ENCODE results near the gene SYMPK. TPM values are rescaled to one million over a fixed set of nuclear protein-coding genes. Genes with fewer than 3 reads are reported as not detected.
"Not testable (repeated sequence)": the region's sequence is repeated elsewhere in the genome, so short reads cannot be mapped to it uniquely, and the experiment has no call there.

SYMPK gene
- total RNA-seq, 2 experiments from 2014 or later: 84.4 to 118 TPM

- Histone ChIP-seq H2AFZ (ENCODE audit: low read length) (no peak overlapping the region), H4K20me1 (ENCODE audit: insufficient read depth, low read length) (no peaks in the 10 kb centered on the region), H3K36me3 (ENCODE audit: insufficient read depth, low read length) (no peaks in the 10 kb centered on the region), H3K4me1 (ENCODE audit: insufficient read depth, low read length, poor library complexity, severe bottlenecking) (peaks cover 9% of the 10 kb centered on the region), H3K79me2 (ENCODE audit: insufficient read depth, low read depth, low read length) (no peaks in the 10 kb centered on the region), H3K4me2 (ENCODE audit: low read length) (no peak overlapping the region), H3K4me3 (ENCODE audit: low read depth, low read length, poor library complexity, severe bottlenecking) (no peak overlapping the region), H3K9me3 (ENCODE audit: low read length) (no peaks in the 10 kb centered on the region), H3K27ac (ENCODE audit: low read depth, low read length, poor library complexity, severe bottlenecking) (no peak overlapping the region), H3K9me2 (ENCODE audit: insufficient read depth, low read length) (no peaks in the 10 kb centered on the region)
- DNase-seq (ENCODE audit: low spot score): no peak
- intact Hi-C loops (cut with micrococcal nuclease; ENCODE audit: unreplicated experiment): no loop called here
- no TSS peak for BruUV-seq (replicated peaks)
- ChIA-PET POLR2A (no interaction called here), CTCF (ENCODE audit: unreplicated experiment) (interaction anchor here (0.9 kb wide), 1 partner anchor 12 kb away, joined by 3 read pairs; the partner anchor contains the start of gene DMWD)
- no peak for TF ChIP-seq EZH2phosphoT487 (IDR thresholded peaks at IDR 0.05; ENCODE audit: borderline replicate concordance, low read depth, low read length)
- no peak for TF ChIP-seq CTCF (conservative IDR thresholded peaks at IDR 0.05; ENCODE audit: low read length)
Observed at GRCh38 chr19:45804140-45804958, 58.6 kb downstream of the SYMPK start.

DNA sequence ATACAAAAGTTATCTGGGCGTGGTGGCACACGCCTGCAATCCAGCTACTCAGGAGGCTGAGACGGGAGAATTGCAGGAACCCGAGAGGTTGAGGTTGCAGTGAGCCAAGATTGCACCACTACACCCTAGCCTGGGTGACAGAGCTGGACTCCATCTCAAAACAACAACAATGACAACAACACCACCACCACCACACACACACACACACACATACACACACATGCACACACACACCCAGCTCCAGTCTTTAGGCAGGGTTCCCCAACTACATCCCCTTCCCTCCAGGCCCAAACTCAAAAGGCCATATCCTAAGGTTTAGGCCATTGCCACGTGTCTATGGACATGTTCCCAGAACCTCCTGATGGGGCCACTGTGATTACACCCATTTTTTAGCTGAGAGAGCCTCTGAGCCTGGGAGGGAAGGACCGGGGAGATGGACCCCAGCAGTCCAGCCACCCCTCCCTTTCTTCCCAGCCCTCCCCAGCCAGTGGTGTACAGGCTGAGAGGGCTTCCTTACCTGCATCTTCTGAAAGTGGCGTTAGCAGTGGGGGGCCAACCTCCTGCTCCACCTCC, 61.3 kb downstream of the SYMPK start:
- H3K27ac ChIP-seq (ENCODE audit: low read depth, low read length, poor library complexity, severe bottlenecking): no peak overlapping the region
- no peaks in the 10 kb centered on the region for H3K36me3 ChIP-seq (ENCODE audit: insufficient read depth, low read length)
- H2AFZ ChIP-seq (ENCODE audit: low read length): no peak overlapping the region
- H3K9me3 ChIP-seq (ENCODE audit: low read length): no peaks in the 10 kb centered on the region
- POLR2A ChIA-PET: no interaction called here
- CTCF ChIA-PET (ENCODE audit: unreplicated experiment): no interaction called here
- no peaks in the 10 kb centered on the region for H3K79me2 ChIP-seq (ENCODE audit: insufficient read depth, low read depth, low read length)
- no peak for TF ChIP-seq CTCF (conservative IDR thresholded peaks at IDR 0.05; ENCODE audit: low read length)
- no peak for TF ChIP-seq EZH2phosphoT487 (IDR thresholded peaks at IDR 0.05; ENCODE audit: borderline replicate concordance, low read depth, low read length)
- no peak overlapping the region for H3K4me2 ChIP-seq (ENCODE audit: low read length)
- no peak overlapping the region for H3K4me3 ChIP-seq (ENCODE audit: low read depth, low read length, poor library complexity, severe bottlenecking)
- no peaks in the 10 kb centered on the region for H4K20me1 ChIP-seq (ENCODE audit: insufficient read depth, low read length)
- DNase-seq (ENCODE audit: low spot score): no peak
- intact Hi-C loops (cut with micrococcal nuclease; ENCODE audit: unreplicated experiment): no loop called here
- H3K4me1 ChIP-seq (ENCODE audit: insufficient read depth, low read length, poor library complexity, severe bottlenecking): peaks cover 11% of the 10 kb centered on the region
- no peaks in the 10 kb centered on the region for H3K9me2 ChIP-seq (ENCODE audit: insufficient read depth, low read length)
- no TSS peak for BruUV-seq (replicated peaks)

DNA sequence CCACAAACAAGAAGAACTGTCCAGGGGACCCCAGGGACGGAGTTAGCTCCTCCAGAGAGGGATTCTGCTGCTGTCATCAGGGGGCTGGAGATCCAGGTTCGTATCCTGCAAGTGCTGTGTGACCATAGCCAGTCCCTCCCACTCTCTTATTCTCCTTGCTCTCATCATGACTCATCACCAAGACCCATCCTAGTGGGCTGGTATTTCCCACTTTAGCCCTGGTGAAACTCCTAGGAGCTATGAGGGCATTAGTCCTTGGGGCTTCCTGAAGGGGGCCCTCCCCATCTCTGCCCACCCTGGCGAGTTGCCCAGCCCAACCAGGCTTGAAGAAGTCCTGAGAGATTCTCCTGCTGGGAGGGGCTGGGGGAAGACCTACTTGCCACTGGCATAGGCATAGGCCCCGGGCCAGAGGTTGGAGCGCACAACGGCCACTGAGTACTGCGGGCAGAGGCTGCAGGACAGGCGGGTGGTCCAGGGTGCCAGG, 62.8 kb downstream of the SYMPK start:
- Histone ChIP-seq H3K79me2 (ENCODE audit: insufficient read depth, low read depth, low read length) (no peaks in the 10 kb centered on the region), H3K36me3 (ENCODE audit: insufficient read depth, low read length) (no peaks in the 10 kb centered on the region), H2AFZ (ENCODE audit: low read length) (no peak overlapping the region), H4K20me1 (ENCODE audit: insufficient read depth, low read length) (no peaks in the 10 kb centered on the region), H3K4me1 (ENCODE audit: insufficient read depth, low read length, poor library complexity, severe bottlenecking) (peaks cover 11% of the 10 kb centered on the region), H3K4me2 (ENCODE audit: low read length) (no peak overlapping the region), H3K27ac (ENCODE audit: low read depth, low read length, poor library complexity, severe bottlenecking) (no peak overlapping the region), H3K4me3 (ENCODE audit: low read depth, low read length, poor library complexity, severe bottlenecking) (no peak overlapping the region), H3K9me2 (ENCODE audit: insufficient read depth, low read length) (no peaks in the 10 kb centered on the region), H3K9me3 (ENCODE audit: low read length) (no peaks in the 10 kb centered on the region)
- ChIA-PET CTCF (ENCODE audit: unreplicated experiment) (interaction anchor here (1.7 kb wide), 1 partner anchor 31 kb away, joined by 5 read pairs; the partner anchor contains the start of gene SIX5), POLR2A (no interaction called here)
- intact Hi-C loops (cut with micrococcal nuclease; ENCODE audit: unreplicated experiment): no loop called here
- no peak for TF ChIP-seq CTCF (conservative IDR thresholded peaks at IDR 0.05; ENCODE audit: low read length)
- no peak for TF ChIP-seq EZH2phosphoT487 (IDR thresholded peaks at IDR 0.05; ENCODE audit: borderline replicate concordance, low read depth, low read length)
- no peak for DNase-seq (ENCODE audit: low spot score)
- no TSS peak for BruUV-seq (replicated peaks)

GRCh38 chr19:45799541-45799940, 63.4 kb downstream of the SYMPK start:
- not testable (repeated sequence) for H4K20me1 ChIP-seq (ENCODE audit: insufficient read depth, low read length); H3K27ac ChIP-seq (ENCODE audit: low read depth, low read length, poor library complexity, severe bottlenecking); BruUV-seq (replicated peaks); H3K36me3 ChIP-seq (ENCODE audit: insufficient read depth, low read length); DNase-seq (ENCODE audit: low spot score); H2AFZ ChIP-seq (ENCODE audit: low read length); H3K9me2 ChIP-seq (ENCODE audit: insufficient read depth, low read length); H3K4me3 ChIP-seq (ENCODE audit: low read depth, low read length, poor library complexity, severe bottlenecking); H3K79me2 ChIP-seq (ENCODE audit: insufficient read depth, low read depth, low read length); H3K9me3 ChIP-seq (ENCODE audit: low read length)
- ChIA-PET POLR2A (interaction anchor here (0.7 kb wide), 1 partner anchor 26 kb away, joined by 4 read pairs; no protein-coding TSS in a partner anchor), CTCF (ENCODE audit: unreplicated experiment) (interaction anchor here (1.7 kb wide), 1 partner anchor 30 kb away, joined by 5 read pairs; the partner anchor contains the start of gene SIX5)
- H3K4me1 ChIP-seq (ENCODE audit: insufficient read depth, low read length, poor library complexity, severe bottlenecking): peaks cover 11% of the 10 kb centered on the region
- intact Hi-C loops (cut with micrococcal nuclease; ENCODE audit: unreplicated experiment): loop anchor here (1.0 kb wide), 1 partner anchor 29 kb away; no protein-coding TSS in a partner anchor
- H3K4me2 ChIP-seq (ENCODE audit: low read length): peak overlapping the region; percentile 40; the same call in 1 of the 2 replicates

All from OCI-LY7 (cell line).